Right atrium auricular region (tissue), 2 donors: ENCODE measurements around the gene FLRT2. TPM values are rescaled to one million over a fixed set of nuclear protein-coding genes. Genes with fewer than 3 reads are reported as not detected.

Source experiments
- DNase-seq: peaks from one replicate; pipeline ENCODE4 v3.0.0-alpha.2; 2019; ENCODE audit warnings: low spot score
- H3K27ac ChIP-seq, 2 donors: fragments of 200-600 bp; sonication (generic); 1 replicate in 1 of 2; 2 replicates in 1 of 2; pipeline ENCODE4 v1.5.1; 2016 to 2019
- H3K27me3 ChIP-seq, 2 donors: fragments of 200-600 bp; sonication (generic); one replicate each; pipeline versions ENCODE4 v1.5.1 to v1.6.0; 2017 to 2019
- H3K36me3 ChIP-seq: fragments of 200-600 bp; sonication (generic); one replicate; pipeline ENCODE4 v1.5.1; 2016
- H3K4me1 ChIP-seq, 2 donors: fragments of 200-600 bp; sonication (generic); one replicate each; pipeline versions ENCODE4 v1.5.1 to v1.6.0; 2017 to 2019
- H3K4me3 ChIP-seq, 2 donors: fragments of 200-600 bp; sonication (generic); 1 replicate in 1 of 2; 2 replicates in 1 of 2; pipeline ENCODE4 v1.5.1; 2017 to 2019; ENCODE audit warnings: mild to moderate bottlenecking in 1 of 2, moderate library complexity in 1 of 2
- H3K9me3 ChIP-seq, 2 donors: fragments of 200-600 bp; sonication (generic); one replicate each; pipeline ENCODE4 v1.5.1; 2019
- CTCF ChIP-seq, 2 donors: fragments of 200-600 bp; sonication (generic); IDR thresholded peaks; one replicate each; pipeline ENCODE4 v1.5.1; 2019; ENCODE audit warnings: antibody characterized with exemption in 2 of 2
- total RNA-seq, 2 donors: library from RNA; depleted of rRNA; stranded (reverse); fragments of >200 nt; gene quantifications; one replicate each; pipeline ENCODE4 v1.1.0, GENCODE V29; 2016

FLRT2 gene
- total RNA-seq, 2 donors from 2014 or later: 10.3 to 11.9 TPM

GRCh38 chr14:85516239-85517113 is 13.5 kb upstream of the FLRT2 start:
- H3K4me1 ChIP-seq: no peaks in the 10 kb centered on the region
- H3K27me3 ChIP-seq: no peaks in the 10 kb centered on the region
- no peaks in the 10 kb centered on the region for H3K36me3 ChIP-seq
- H3K27ac ChIP-seq: no peak overlapping the region
- H3K4me3 ChIP-seq: no peak overlapping the region
- no peak for DNase-seq
- TF ChIP-seq CTCF (IDR thresholded peaks at IDR 0.05): no peak
- no peaks in the 10 kb centered on the region for H3K9me3 ChIP-seq

GRCh38 chr14:85517114-85517688 is 12.7 kb upstream of the FLRT2 start:
- no peak overlapping the region for H3K4me3 ChIP-seq
- no peaks in the 10 kb centered on the region for H3K4me1 ChIP-seq
- no peak overlapping the region for H3K27ac ChIP-seq
- H3K9me3 ChIP-seq: no peaks in the 10 kb centered on the region
- DNase-seq: no peak
- no peak for TF ChIP-seq CTCF (IDR thresholded peaks at IDR 0.05)
- H3K36me3 ChIP-seq: no peaks in the 10 kb centered on the region
- H3K27me3 ChIP-seq: no peaks in the 10 kb centered on the region

- H3K27ac ChIP-seq: no peak overlapping the region
- no peak for DNase-seq
- H3K9me3 ChIP-seq: no peaks in the 10 kb centered on the region
- no peak for TF ChIP-seq CTCF (IDR thresholded peaks at IDR 0.05)
- no peak overlapping the region for H3K4me3 ChIP-seq
- H3K4me1 ChIP-seq: no peaks in the 10 kb centered on the region
- no peaks in the 10 kb centered on the region for H3K36me3 ChIP-seq
- no peaks in the 10 kb centered on the region for H3K27me3 ChIP-seq
Measured at GRCh38 chr14:85519661-85520305, 10.2 kb upstream of the FLRT2 start.

GRCh38 chr14:85520581-85520980 is 9.4 kb upstream of the FLRT2 start:
- TF ChIP-seq CTCF (IDR thresholded peaks at IDR 0.05): no peak
- Histone ChIP-seq H3K27ac (no peak overlapping the region), H3K27me3 (no peaks in the 10 kb centered on the region), H3K4me1 (no peaks in the 10 kb centered on the region), H3K36me3 (no peaks in the 10 kb centered on the region), H3K4me3 (no peak overlapping the region), H3K9me3 (no peaks in the 10 kb centered on the region)
- no peak for DNase-seq

GRCh38 chr14:85523624-85524023 is 6.3 kb upstream of the FLRT2 start:
- no peak for TF ChIP-seq CTCF (IDR thresholded peaks at IDR 0.05)
- no peaks in the 10 kb centered on the region for H3K4me1 ChIP-seq
- DNase-seq: no peak
- no peaks in the 10 kb centered on the region for H3K9me3 ChIP-seq
- no peak overlapping the region for H3K4me3 ChIP-seq
- H3K27me3 ChIP-seq: no peaks in the 10 kb centered on the region
- no peaks in the 10 kb centered on the region for H3K36me3 ChIP-seq
- H3K27ac ChIP-seq: no peak overlapping the region
